ENCODE results near the gene AFF3.
"Not testable (repeated sequence)": the region's sequence is repeated elsewhere in the genome, so short reads cannot be mapped to it uniquely, and the experiment has no call there.

Gene AFF3

GRCh38 chr2:99776206-99776905 is 366.0 kb downstream of the AFF3 start:
- no peak for DNase-seq

DNA sequence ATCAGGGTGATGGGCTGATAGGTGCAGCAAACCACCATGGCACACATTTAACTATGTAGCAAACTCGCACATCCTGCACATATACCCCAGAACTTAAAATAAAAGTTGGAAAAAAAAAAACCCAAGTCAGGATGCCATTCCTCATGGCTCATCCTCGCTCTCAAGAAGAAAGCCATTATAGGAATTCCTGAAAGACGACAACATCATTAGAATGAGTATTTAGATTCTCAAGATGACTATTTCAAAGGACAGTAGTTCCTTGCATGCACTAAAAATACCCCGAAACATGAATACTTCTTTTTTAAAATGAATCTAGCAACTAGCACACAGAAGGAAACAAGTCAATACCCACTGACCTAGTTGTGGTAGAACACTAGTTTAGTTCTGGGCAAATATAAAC is 366.8 kb downstream of the AFF3 start:
- DNase-seq: no peak

DNA sequence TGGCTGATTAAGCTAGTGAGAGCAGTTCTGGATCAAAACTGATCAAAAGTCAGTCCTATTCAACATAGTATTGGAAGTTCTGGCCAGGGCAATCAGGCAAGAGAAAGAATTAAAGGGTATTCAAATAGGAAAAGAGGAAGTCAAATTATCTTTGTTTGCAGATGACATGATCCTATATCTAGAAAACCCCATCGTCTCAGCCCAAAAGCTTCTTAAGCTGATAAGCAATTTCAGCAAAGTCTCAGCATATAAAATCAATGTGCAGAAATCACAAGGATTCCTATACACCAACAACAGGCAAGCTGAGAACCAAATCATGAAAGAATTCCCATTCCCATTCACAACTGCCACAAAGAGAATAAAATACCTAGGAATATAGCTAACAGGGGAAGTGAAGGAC is 368.7 kb downstream of the AFF3 start:
- DNase-seq: not testable (repeated sequence)

- no peak for DNase-seq
Measured at GRCh38 chr2:99772591-99773331, 369.6 kb downstream of the AFF3 start.

DNA sequence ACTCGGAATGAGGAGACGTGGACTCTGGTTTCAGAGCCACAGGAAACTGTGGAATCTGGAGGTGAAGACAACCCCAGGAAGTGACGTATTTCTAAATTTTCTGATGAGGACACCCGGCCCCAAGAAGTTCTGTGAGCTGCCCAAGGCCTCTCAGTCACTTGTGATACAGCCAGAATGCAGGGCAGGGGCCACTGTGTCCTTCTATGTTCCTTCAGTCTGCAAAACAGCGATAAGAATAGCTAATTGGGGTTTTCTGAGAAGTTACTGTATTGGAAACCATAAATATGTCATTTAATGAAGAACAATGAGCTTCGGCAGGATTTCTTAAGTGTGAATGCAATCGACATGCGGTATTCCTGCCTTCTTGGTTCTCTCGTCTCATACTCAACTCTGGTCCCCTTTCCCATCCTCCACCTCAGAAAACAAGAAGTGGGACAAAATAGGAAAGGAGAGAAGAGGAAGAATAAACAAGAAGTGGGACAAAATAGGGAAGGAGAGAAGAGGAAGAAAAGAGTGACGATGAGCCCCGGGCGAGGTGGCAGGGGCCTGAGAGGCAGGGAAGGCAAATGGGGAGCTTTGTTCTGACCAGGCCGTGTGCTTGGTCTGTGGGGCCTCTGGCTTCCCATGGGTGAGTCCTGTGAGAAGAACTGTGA is 370.6 kb downstream of the AFF3 start:
- no peak for DNase-seq

- no peak for DNase-seq
Measured at GRCh38 chr2:99770876-99771275, 371.5 kb downstream of the AFF3 start.

DNA sequence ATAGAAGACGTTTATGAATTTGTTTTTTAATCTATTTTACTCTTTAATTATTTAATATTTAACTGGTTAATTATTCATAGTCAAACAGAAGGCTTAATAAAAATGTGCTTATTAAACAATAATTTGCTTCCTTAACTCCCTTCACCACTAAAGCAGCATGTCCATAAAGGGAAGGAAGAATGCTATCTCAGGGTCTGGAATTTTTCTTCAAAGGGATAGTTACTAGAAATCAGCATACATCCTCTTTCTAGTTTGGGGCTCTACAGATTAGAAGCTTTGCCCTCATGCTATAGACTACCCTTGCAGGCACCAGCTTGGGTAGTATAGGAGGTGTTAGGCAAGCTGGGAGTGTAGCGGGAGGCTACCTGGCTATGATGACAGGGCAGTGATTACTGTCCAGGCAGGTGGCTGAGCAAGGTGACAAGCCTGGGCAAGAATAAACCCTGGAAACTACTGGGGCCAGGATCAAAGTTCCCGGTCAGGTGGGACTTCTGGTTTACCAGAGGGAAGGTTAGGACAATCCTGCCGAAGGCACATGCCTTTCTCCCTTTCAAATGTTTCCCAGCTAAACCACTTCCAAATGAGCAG is 376.6 kb downstream of the AFF3 start:
- no peak for DNase-seq

DNA sequence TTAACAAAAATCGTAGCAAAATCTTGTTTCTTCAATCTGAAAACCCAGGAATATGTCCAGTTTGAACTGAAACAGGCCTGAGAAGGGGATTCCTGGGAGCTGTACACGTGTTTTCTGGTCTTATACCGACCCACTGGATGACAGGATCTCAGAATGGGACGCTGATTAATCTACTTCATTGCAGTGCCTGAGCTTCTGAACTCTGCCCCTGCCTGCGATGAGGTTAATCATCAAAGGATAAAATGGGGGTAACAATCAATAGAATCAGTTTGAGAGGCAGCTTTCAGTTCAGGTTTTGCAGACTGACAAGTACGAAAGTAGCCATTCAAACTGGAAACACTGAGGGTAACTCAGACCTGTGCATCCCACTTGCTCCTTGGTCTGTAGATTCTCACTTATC is 378.6 kb downstream of the AFF3 start:
- no peak for DNase-seq

GRCh38 chr2:99762714-99763113 is 379.7 kb downstream of the AFF3 start:
- DNase-seq: no peak

- DNase-seq: no peak
Measured at GRCh38 chr2:99757611-99758114, 384.7 kb downstream of the AFF3 start.

GRCh38 chr2:99756059-99756458 is 386.3 kb downstream of the AFF3 start:
- no peak for DNase-seq

DNA sequence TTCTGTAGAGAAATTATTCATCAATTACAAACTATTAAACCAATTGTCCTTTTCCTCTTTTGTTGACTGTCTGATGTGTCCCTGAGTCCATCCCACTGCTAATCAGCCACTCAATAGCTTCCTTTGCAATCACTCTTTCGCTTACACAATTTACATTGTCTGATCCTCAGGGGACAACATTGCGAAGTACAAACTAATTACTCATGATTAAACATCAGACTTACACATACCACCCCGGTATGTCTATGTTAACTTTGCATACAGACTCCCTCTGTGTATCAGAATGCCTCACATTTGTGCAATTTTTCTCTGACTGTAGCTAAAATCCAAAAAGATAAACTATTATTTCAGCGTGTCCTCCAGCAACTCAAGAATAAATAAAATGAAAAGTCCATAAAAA is 388.2 kb downstream of the AFF3 start:
- no peak for DNase-seq

- no peak for DNase-seq
Measured at GRCh38 chr2:99753505-99753904, 388.9 kb downstream of the AFF3 start.

- no peak for DNase-seq
Measured at GRCh38 chr2:99748344-99748743, 394.0 kb downstream of the AFF3 start.

DNA sequence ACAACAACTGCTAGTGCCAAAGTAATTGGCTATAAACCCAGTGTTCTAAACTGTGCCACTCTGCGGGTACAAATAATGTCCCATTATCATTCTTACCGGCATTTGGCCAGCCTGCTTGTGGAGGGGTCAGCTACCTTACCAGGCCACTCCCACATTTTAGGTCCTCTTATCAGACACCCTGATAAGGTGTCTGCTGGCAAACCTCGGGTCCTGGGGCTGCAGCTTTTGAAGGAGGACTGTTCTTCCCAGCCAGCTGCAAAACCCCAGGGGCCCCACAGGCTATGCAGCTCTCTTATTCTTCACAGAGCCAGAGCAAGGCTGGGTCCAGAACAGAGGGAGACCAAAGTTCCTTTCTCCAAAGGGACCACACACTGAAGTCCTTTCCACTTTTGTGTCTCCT is 394.5 kb downstream of the AFF3 start:
- DNase-seq: no peak

DNA sequence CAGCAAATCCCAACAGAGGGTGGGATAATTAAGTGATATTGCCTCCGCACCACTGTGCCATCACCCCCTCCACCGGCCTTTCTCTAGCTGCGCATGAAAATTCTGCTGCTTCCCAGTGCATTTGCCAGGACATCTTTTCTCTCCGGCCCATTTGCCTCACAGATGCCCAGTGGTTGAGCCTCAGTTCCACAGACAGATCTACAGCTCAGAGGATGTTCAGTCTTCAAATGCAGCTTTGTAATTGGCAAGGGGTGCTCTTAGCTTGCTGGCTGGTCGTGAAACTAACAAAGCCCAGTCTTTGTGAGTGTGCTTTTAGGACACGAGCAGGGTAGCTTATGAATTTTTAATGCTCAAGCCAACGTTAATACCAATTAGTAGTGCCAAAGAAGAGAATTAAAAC is 399.2 kb downstream of the AFF3 start:
- DNase-seq: no peak

DNA sequence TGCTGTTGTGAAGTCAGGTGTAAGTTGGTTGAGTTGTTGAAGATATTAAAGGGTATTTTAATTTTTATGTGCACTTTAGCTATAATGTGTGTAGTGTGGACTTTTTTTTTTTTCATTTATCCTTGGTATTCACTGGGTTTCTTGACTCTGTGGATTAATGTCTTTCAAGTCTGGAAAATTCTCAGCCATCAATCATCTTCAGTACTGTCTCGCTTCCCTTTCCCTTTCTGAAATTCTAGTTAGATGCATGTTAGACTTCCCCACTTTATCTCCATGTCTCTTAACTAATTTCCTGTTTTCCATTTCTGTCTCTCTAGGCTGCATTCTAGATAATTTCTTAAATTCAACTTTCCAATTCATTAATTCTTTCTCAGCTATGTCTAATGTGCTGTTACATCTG is 404.9 kb downstream of the AFF3 start:
- no peak for DNase-seq

- DNase-seq: no peak
Measured at GRCh38 chr2:99735753-99736152, 406.6 kb downstream of the AFF3 start.

DNA sequence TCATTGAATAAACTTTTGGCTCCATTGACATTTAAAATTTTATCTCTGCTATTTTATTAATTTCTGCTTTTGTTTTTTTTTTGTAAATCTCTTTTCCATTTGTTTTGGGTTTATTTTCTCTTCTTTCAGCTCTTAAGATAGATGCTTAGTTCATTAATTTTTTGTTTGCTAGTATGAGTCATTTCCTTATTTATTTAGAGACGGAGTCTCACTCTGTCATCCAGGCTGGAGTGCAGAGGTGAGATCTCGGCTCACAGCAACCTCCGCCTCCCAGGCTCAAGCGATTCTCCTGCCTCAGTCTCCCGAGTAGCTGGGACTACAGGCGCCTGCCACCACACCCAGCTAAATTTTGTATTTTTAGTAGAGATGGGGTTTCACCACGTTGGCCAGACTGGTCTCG is 407.1 kb downstream of the AFF3 start:
- DNase-seq: not testable (repeated sequence)

DNA sequence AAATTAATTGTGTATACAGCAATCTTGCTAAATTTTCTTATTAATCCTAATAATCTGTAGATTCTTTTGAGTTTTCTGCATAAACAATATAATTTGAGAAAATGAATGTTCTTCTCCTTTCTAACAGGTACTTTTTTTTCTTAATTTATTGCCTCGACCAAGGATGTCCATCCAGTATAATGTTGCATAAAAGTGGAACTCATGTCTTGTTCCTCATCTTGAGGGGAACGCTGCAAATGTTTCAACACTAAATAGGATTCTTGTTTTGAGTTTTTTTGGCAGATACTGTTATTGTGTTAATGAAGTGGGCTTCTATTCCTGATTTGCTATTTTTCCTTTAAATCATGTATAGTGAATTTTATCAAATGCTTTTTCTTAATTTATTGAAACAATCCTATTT is 408.2 kb downstream of the AFF3 start:
- DNase-seq: no peak

- DNase-seq: no peak
Measured at GRCh38 chr2:99729104-99730025, 413.0 kb downstream of the AFF3 start.

- DNase-seq: no peak
Measured at GRCh38 chr2:99728166-99728565, 414.2 kb downstream of the AFF3 start.

All from HCEC 1CT (cell line).